IgD-negative memory B cell (primary cell): Measurements from ENCODE around the gene KSR1. TPM values are rescaled to one million over a fixed set of nuclear protein-coding genes. Genes with fewer than 3 reads are reported as not detected.
"Not testable (repeated sequence)": the region's sequence is repeated elsewhere in the genome, so short reads cannot be mapped to it uniquely, and the experiment has no call there.

Experiments used
- H3K27ac Mint-ChIP-seq, 3 donors: one replicate each; pipeline ENCODE4 v1.8.0; 2020 to 2022; ENCODE audit warnings: mild to moderate bottlenecking in 3 of 3, mixed read lengths in 3 of 3, moderate library complexity in 1 of 3
- H3K27me3 Mint-ChIP-seq: one replicate; pipeline ENCODE4 v1.8.0; 2021; ENCODE audit warnings: mixed read lengths
- H3K36me3 Mint-ChIP-seq: one replicate; pipeline ENCODE4 v1.8.0; 2020; ENCODE audit warnings: mild to moderate bottlenecking, mixed read lengths
- H3K4me1 Mint-ChIP-seq, 3 donors: one replicate each; pipeline ENCODE4 v1.8.0; 2020 to 2022; ENCODE audit warnings: mixed read lengths in 3 of 3, mild to moderate bottlenecking in 1 of 3
- H3K4me3 Mint-ChIP-seq, 4 donors: one replicate each; pipeline ENCODE4 v1.8.0; 2020 to 2022; ENCODE audit warnings: mild to moderate bottlenecking in 4 of 4, mixed read lengths in 4 of 4, moderate library complexity in 3 of 4
- H3K9me3 Mint-ChIP-seq, 3 donors: one replicate each; pipeline ENCODE4 v1.8.0; 2020 to 2021; ENCODE audit warnings: mixed read lengths in 3 of 3, mild to moderate bottlenecking in 1 of 3
- polyA plus RNA-seq: library from polyadenylated mRNA; unstranded; fragments of 300-500 nt; fragmentation: Illumina TruSeq; gene quantifications from one replicate; pipeline ENCODE4 v1.2.3, GENCODE V29; 2021

KSR1 gene
- polyA plus RNA-seq, 1 donor from 2014 or later, result 2.1 TPM

GRCh38 chr17:27421626-27422025 lies 34.6 kb upstream of the KSR1 start:
- H3K27me3 Mint-ChIP-seq, H3K4me3 Mint-ChIP-seq, H3K27ac Mint-ChIP-seq, H3K4me1 Mint-ChIP-seq, H3K36me3 Mint-ChIP-seq, H3K9me3 Mint-ChIP-seq: not testable (repeated sequence)

- H3K27ac Mint-ChIP-seq, result no peak overlapping the region
- H3K4me1 Mint-ChIP-seq, result peaks cover 0 to 3% (median 0%) of the 10 kb centered on the region in 3 donors
- no peak overlapping the region for H3K4me3 Mint-ChIP-seq
Measured at GRCh38 chr17:27422601-27423000, 33.6 kb upstream of the KSR1 start.

GRCh38 chr17:27423651-27424050 lies 32.6 kb upstream of the KSR1 start:
- peaks cover 0 to 3% (median 0%) of the 10 kb centered on the region in 3 donors for H3K4me1 Mint-ChIP-seq
- peaks cover 0 to 2% (median 0%) of the 10 kb centered on the region in 3 donors for H3K9me3 Mint-ChIP-seq
- peaks cover 1% of the 10 kb centered on the region for H3K27me3 Mint-ChIP-seq
- peak overlapping the region in 1 of 3 donors; percentile 22 for H3K27ac Mint-ChIP-seq
- H3K4me3 Mint-ChIP-seq, result no peak overlapping the region
- H3K36me3 Mint-ChIP-seq, result no peaks in the 10 kb centered on the region

More at GRCh38 chr17:27422601-27423000, 33.6 kb upstream of the KSR1 start:
- Mint-ChIP-seq H3K36me3 (no peaks in the 10 kb centered on the region), H3K9me3 (no peaks in the 10 kb centered on the region), H3K27me3 (peaks cover 1% of the 10 kb centered on the region)

DNA sequence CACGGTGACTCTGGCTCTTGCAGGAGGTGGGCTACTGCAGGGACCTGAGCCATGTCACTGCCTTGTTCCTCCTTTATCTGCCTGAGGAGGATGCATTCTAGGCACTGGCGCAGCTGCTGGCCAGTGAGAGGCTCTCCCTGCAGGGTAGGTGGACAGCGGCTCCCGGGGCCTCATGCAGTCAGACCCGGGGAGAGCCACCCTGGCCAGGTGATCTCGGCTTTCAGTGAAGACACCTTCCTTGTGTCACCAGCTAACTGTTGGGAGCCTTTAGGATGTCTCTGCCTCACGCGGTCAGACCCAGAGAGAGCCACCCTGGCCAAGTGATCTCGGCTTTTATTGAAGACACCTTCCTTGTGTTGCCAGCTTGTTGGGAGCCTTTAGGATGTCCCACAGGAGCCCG lies 31.7 kb upstream of the KSR1 start:
- Mint-ChIP-seq H3K9me3 (peaks cover 0 to 4% (median 0%) of the 10 kb centered on the region in 3 donors), H3K27me3 (peaks cover 1% of the 10 kb centered on the region), H3K4me3 (peak overlapping the region in 1 of 4 donors; percentile 33), H3K27ac (no peak overlapping the region), H3K36me3 (no peaks in the 10 kb centered on the region), H3K4me1 (peaks cover 0 to 3% (median 0%) of the 10 kb centered on the region in 3 donors)

DNA sequence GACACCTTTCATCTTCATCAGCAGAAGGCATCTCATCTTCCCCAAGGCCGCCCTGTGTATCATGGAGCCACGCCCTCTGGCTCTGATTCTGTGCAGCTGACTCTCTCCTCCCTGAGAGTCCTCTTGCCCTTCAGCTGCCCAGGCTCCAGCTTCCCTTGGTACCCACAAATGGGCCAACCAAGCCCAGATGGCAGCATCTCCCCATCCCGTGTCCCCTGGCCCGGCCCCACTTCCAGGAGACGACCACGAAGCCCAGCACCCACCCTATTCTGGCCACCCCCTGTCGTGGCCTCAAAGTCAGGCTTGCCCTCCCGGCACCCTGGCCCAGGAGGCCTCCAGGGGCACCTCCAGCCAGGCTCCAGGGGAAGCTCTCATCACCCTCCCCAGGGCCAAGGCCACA lies 31.3 kb upstream of the KSR1 start:
- Mint-ChIP-seq H3K9me3 (peaks cover 0 to 4% (median 0%) of the 10 kb centered on the region in 3 donors), H3K4me3 (peak overlapping the region in 1 of 4 donors; percentile 33), H3K4me1 (peaks cover 0 to 3% (median 0%) of the 10 kb centered on the region in 3 donors), H3K27ac (no peak overlapping the region), H3K36me3 (no peaks in the 10 kb centered on the region), H3K27me3 (peaks cover 1% of the 10 kb centered on the region)

- H3K27me3 Mint-ChIP-seq, H3K4me1 Mint-ChIP-seq, H3K9me3 Mint-ChIP-seq, H3K4me3 Mint-ChIP-seq, H3K36me3 Mint-ChIP-seq, H3K27ac Mint-ChIP-seq: not testable (repeated sequence)
Measured at GRCh38 chr17:27425571-27425970, 30.7 kb upstream of the KSR1 start.

DNA sequence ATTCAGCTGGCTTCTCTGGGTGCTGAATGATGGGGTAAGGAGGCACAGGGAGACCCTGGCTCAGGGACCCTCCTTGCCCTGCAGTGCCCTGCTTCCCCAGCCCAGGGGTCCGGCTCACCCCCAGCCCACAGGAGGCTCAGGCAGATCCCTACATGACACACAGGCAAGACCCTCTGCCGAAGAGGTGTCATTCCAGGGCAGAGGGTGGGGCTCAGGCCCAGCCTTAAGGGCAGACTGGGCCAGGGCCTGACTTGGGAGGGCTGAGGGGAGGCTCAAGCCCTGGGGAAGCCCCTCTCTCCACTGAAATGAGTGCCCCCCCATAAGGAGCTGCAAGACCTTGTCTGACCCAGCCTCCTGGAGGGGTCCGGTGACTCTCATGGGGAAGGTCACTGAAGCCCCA lies 30.3 kb upstream of the KSR1 start:
- Mint-ChIP-seq H3K4me3 (no peak overlapping the region), H3K27me3 (peaks cover 1% of the 10 kb centered on the region), H3K4me1 (peaks cover 0 to 3% (median 0%) of the 10 kb centered on the region in 3 donors), H3K36me3 (no peaks in the 10 kb centered on the region), H3K27ac (no peak overlapping the region), H3K9me3 (peaks cover 0 to 4% (median 0%) of the 10 kb centered on the region in 3 donors)

DNA sequence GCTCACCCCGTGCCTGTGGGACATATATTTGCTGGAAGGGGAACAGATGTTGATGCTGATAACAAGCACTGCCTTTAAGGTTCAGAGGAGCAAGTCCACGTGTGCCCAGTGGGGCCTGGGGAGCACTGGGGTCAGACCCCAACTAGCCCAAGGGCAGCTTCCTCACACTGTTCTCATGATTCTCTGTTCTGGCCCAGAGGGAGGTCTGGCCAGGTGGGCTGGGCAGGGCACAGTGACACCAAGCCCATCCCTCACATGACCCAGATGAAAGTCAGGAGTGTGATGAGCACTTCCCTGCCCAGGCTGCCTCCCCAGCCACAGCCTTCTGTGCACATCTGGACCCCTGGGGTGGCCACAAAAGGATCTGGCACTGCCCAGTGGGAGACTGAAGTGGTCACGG lies 29.8 kb upstream of the KSR1 start:
- H3K9me3 Mint-ChIP-seq, H3K27me3 Mint-ChIP-seq, H3K27ac Mint-ChIP-seq, H3K4me3 Mint-ChIP-seq, H3K36me3 Mint-ChIP-seq, H3K4me1 Mint-ChIP-seq: not testable (repeated sequence)

- not testable (repeated sequence) for H3K4me3 Mint-ChIP-seq, H3K36me3 Mint-ChIP-seq, H3K27me3 Mint-ChIP-seq, H3K4me1 Mint-ChIP-seq, H3K27ac Mint-ChIP-seq, H3K9me3 Mint-ChIP-seq
Measured at GRCh38 chr17:27427166-27427862, 28.9 kb upstream of the KSR1 start.

DNA sequence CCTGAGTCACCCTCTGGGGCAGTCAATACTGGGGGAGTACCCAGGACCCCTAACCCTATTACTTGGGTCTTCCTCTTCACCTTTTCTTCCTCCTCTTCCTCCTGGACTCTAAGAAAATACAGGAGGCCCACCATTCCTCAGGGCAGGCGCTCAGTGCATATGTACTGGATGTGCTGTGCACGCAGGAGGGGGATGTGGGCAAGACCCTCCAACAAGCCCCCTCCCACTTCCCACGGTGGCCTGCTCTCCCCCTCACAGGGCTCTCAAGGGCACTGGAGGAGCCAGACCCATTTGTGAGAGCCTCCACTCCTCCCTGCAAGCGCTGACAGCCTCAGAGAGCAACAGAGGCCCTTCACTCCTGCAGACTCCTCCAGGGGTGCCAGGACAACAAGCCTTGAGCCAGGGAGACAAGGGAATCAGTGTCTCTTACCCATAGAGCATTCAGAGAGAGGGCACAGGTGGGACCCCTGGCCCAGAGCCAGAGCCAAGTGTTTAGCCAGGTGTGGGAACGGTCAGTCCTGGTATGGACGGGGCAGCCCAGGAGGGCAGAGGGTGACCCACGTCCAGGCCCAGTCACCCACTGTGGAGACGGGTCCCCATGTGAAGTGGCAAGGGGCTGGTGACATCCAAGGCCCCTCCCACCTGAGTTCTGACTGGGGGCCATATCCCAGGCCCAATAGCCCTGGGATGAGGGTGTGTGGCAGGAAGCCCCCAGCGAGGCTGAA lies 27.3 kb upstream of the KSR1 start:
- no peak overlapping the region for H3K27ac Mint-ChIP-seq
- no peak overlapping the region for H3K4me3 Mint-ChIP-seq
- peaks cover 1% of the 10 kb centered on the region for H3K27me3 Mint-ChIP-seq
- no peaks in the 10 kb centered on the region for H3K4me1 Mint-ChIP-seq
- no peaks in the 10 kb centered on the region for H3K36me3 Mint-ChIP-seq
- H3K9me3 Mint-ChIP-seq, result peaks cover 0 to 4% (median 0%) of the 10 kb centered on the region in 3 donors

- Mint-ChIP-seq H3K27ac (no peak overlapping the region), H3K4me1 (no peaks in the 10 kb centered on the region), H3K9me3 (peaks cover 0 to 4% (median 0%) of the 10 kb centered on the region in 3 donors), H3K27me3 (peaks cover 1% of the 10 kb centered on the region), H3K36me3 (no peaks in the 10 kb centered on the region), H3K4me3 (no peak overlapping the region)
Measured at GRCh38 chr17:27429666-27430382, 26.4 kb upstream of the KSR1 start.

- no peak overlapping the region for H3K4me3 Mint-ChIP-seq
- peaks cover 0 to 4% (median 0%) of the 10 kb centered on the region in 3 donors for H3K9me3 Mint-ChIP-seq
- peaks cover 1% of the 10 kb centered on the region for H3K27me3 Mint-ChIP-seq
- no peaks in the 10 kb centered on the region for H3K36me3 Mint-ChIP-seq
- no peak overlapping the region for H3K27ac Mint-ChIP-seq
- H3K4me1 Mint-ChIP-seq, result no peaks in the 10 kb centered on the region
Measured at GRCh38 chr17:27430383-27430840, 25.8 kb upstream of the KSR1 start.

GRCh38 chr17:27430882-27431491 lies 25.3 kb upstream of the KSR1 start:
- Mint-ChIP-seq H3K36me3 (no peaks in the 10 kb centered on the region), H3K4me3 (no peak overlapping the region), H3K27me3 (peaks cover 1% of the 10 kb centered on the region), H3K4me1 (no peaks in the 10 kb centered on the region), H3K9me3 (peaks cover 0 to 4% (median 0%) of the 10 kb centered on the region in 3 donors), H3K27ac (no peak overlapping the region)

GRCh38 chr17:27433521-27433920 lies 22.7 kb upstream of the KSR1 start:
- H3K36me3 Mint-ChIP-seq, result no peaks in the 10 kb centered on the region
- H3K27me3 Mint-ChIP-seq, result no peaks in the 10 kb centered on the region
- H3K4me3 Mint-ChIP-seq, result no peak overlapping the region
- no peak overlapping the region for H3K27ac Mint-ChIP-seq
- H3K4me1 Mint-ChIP-seq, result no peaks in the 10 kb centered on the region
- H3K9me3 Mint-ChIP-seq, result peaks cover 0 to 3% (median 0%) of the 10 kb centered on the region in 3 donors
